DND-41 (cell line): Measurements from ENCODE around the gene KIAA1958.

Source experiments
- ATAC-seq: fragments of 200-7000 bp; cut with Tn5 transposase; 3 replicates; pipeline ENCODE4 v1.9.1; 2021; ENCODE audit warnings: low read depth; ENCODE audit not compliant: insufficient read depth
- DNase-seq: peaks from one replicate; pipeline ENCODE4 v3.0.0-alpha.2; 2020
- H2AFZ ChIP-seq: 2 replicates; pipeline ENCODE4 v1.6.0; 2012; ENCODE audit warnings: low read depth, low read length
- H3K27ac ChIP-seq: 2 replicates; pipeline ENCODE4 v1.5.1; 2012; ENCODE audit warnings: low read length, inconsistent platforms
- H3K27me3 ChIP-seq: fragments of 200-600 bp; sonication (generic); 2 replicates; pipeline ENCODE4 v1.6.0; 2012; ENCODE audit warnings: low read length, mild to moderate bottlenecking, inconsistent platforms; ENCODE audit not compliant: insufficient read depth, poor library complexity
- H3K36me3 ChIP-seq: 2 replicates; pipeline ENCODE4 v1.5.1; 2012; ENCODE audit warnings: low read length, inconsistent platforms; ENCODE audit not compliant: insufficient read depth
- H3K4me1 ChIP-seq: 2 replicates; pipeline ENCODE4 v1.5.1; 2012; ENCODE audit warnings: mild to moderate bottlenecking, low read length; ENCODE audit not compliant: insufficient read depth
- H3K4me2 ChIP-seq: 2 replicates; pipeline ENCODE4 v1.6.0; 2012; ENCODE audit warnings: mild to moderate bottlenecking, moderate library complexity, low read length, inconsistent platforms; ENCODE audit not compliant: insufficient read depth
- H3K4me3 ChIP-seq, 2 experiments: fragments of 200-600 bp in 1 of 2; shearing (Covaris generic) in 1 of 2; 2 replicates each; pipeline ENCODE4 v1.5.1; 2012 to 2016; ENCODE audit warnings: inconsistent platforms in 2 of 2, low read length in 2 of 2, mild to moderate bottlenecking in 2 of 2, low read depth in 1 of 2, moderate library complexity in 1 of 2
- H3K79me2 ChIP-seq: 2 replicates; pipeline ENCODE4 v1.6.0; 2012; ENCODE audit warnings: low read length, inconsistent platforms; ENCODE audit not compliant: insufficient read depth
- H3K9ac ChIP-seq: 2 replicates; pipeline ENCODE4 v1.6.0; 2012; ENCODE audit warnings: low read depth, mild to moderate bottlenecking, inconsistent platforms, low read length, moderate library complexity
- H3K9me3 ChIP-seq: 2 replicates; pipeline ENCODE4 v1.5.1; 2012; ENCODE audit warnings: low read length, moderate library complexity, mild to moderate bottlenecking, inconsistent platforms; ENCODE audit not compliant: insufficient read depth, severe bottlenecking
- H4K20me1 ChIP-seq: 2 replicates; pipeline ENCODE4 v1.6.0; 2012; ENCODE audit warnings: low read length; ENCODE audit not compliant: insufficient read depth
- CTCF ChIP-seq: IDR thresholded peaks from 2 replicates; pipeline ENCODE4 v1.5.1; 2012; ENCODE audit warnings: borderline replicate concordance, low read length, moderate library complexity, mild to moderate bottlenecking; ENCODE audit not compliant: poor library complexity, severe bottlenecking; ENCODE audit errors: extremely low read depth
- EZH2 ChIP-seq: IDR thresholded peaks from 3 replicates; pipeline ENCODE4 v1.6.1; 2012; ENCODE audit warnings: borderline replicate concordance, low read depth, mild to moderate bottlenecking, moderate library complexity, low read length, inconsistent platforms; ENCODE audit not compliant: severe bottlenecking

Gene KIAA1958

GRCh38 chr9:112689161-112689740 is 202.6 kb downstream of the KIAA1958 start:
- Histone ChIP-seq H3K79me2 (no peaks in the 10 kb centered on the region), H3K27me3 (no peaks in the 10 kb centered on the region), H3K27ac (no peak overlapping the region), H3K36me3 (peaks cover 33% of the 10 kb centered on the region; the same call in 1 of the 2 replicates), H3K9me3 (no peaks in the 10 kb centered on the region), H3K4me2 (no peak overlapping the region), H3K9ac (no peak overlapping the region), H3K4me3 (no peak overlapping the region), H3K4me1 (no peaks in the 10 kb centered on the region), H2AFZ (no peak overlapping the region), H4K20me1 (no peaks in the 10 kb centered on the region)
- ATAC-seq, result no peak
- TF ChIP-seq EZH2, result no peak
- TF ChIP-seq CTCF, result no peak
- no peak for DNase-seq

GRCh38 chr9:112694706-112695555 is 208.3 kb downstream of the KIAA1958 start:
- Histone ChIP-seq H2AFZ (no peak overlapping the region), H4K20me1 (no peaks in the 10 kb centered on the region), H3K79me2 (no peaks in the 10 kb centered on the region), H3K9ac (no peak overlapping the region), H3K9me3 (no peaks in the 10 kb centered on the region), H3K27ac (no peak overlapping the region), H3K36me3 (peaks cover 26% of the 10 kb centered on the region), H3K4me2 (no peak overlapping the region), H3K4me3 (no peak overlapping the region), H3K27me3 (no peaks in the 10 kb centered on the region), H3K4me1 (no peaks in the 10 kb centered on the region)
- no peak for TF ChIP-seq CTCF
- no peak for TF ChIP-seq EZH2
- ATAC-seq (no peak), DNase-seq (no peak)

GRCh38 chr9:112696461-112696860 is 209.8 kb downstream of the KIAA1958 start:
- Histone ChIP-seq H3K4me2 (no peak overlapping the region), H3K9me3 (no peaks in the 10 kb centered on the region), H3K36me3 (peaks cover 25% of the 10 kb centered on the region), H3K27me3 (no peaks in the 10 kb centered on the region), H3K9ac (no peak overlapping the region), H4K20me1 (no peaks in the 10 kb centered on the region), H3K27ac (no peak overlapping the region), H3K4me1 (no peaks in the 10 kb centered on the region), H3K79me2 (0 out of 2 replicates have a peak, but pooled peaks cover 2% of the 10 kb centered on the region), H3K4me3 (no peak overlapping the region), H2AFZ (no peak overlapping the region)
- DNase-seq (no peak), ATAC-seq (no peak)
- TF ChIP-seq EZH2, result no peak
- TF ChIP-seq CTCF, result no peak
